ENCODE results near the gene DIP2C.
"Not testable (repeated sequence)": the region's sequence is repeated elsewhere in the genome, so short reads cannot be mapped to it uniquely, and the experiment has no call there.

The DIP2C gene

DNA sequence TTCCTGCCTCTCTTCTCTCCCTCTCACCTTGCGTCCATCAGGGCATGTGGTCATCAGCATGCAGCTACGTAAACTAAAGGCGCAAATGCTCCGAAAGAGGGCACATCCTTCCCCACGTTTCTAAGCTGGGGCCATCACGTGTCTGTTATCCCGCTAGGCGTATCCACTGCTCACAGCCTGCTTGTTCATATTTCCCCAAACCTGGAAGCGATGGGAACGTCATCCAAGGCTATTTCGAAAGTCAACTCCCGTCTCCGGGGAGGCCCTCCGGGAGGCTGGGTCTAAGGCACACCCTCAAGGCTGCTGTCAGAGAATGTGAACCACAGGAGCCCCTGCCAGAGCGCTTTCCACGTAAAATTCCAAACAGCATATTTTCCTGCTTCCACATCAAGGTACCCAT, 199.2 kb downstream of the DIP2C start:
- no peak for DNase-seq

DNA sequence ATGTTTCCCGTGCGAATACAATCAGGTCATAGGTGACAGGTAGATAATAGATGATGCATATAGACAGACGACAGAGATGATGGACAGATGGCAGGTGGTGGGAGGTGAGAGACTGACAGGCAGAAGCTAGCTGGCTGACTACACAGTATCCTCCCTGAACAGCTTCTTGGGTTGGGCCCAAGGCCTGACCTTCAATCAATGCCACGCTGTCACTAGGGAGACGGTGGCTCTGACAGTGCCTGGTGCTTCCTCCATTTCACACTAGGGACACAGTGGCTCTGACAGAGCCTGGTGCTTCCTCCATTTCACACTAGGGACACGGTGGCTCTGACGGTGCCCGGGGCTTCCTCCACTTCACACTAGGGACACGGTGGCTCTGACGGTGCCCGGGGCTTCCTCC, 200.1 kb downstream of the DIP2C start:
- DNase-seq: no peak

DNA sequence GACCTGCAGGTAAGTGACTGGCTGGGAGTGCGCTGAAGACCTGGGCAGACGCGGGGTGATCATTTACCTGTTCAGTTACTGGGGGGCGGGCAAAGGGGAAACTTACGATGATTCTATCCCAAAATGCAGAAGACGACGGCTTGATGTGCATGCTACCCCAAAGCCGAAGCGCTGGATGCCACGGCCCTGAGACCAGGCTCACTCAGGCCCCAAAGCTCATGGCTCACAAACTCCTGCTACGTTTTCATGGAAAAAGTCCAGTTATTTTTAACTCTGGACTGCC, 200.6 kb downstream of the DIP2C start:
- DNase-seq: no peak

DNA sequence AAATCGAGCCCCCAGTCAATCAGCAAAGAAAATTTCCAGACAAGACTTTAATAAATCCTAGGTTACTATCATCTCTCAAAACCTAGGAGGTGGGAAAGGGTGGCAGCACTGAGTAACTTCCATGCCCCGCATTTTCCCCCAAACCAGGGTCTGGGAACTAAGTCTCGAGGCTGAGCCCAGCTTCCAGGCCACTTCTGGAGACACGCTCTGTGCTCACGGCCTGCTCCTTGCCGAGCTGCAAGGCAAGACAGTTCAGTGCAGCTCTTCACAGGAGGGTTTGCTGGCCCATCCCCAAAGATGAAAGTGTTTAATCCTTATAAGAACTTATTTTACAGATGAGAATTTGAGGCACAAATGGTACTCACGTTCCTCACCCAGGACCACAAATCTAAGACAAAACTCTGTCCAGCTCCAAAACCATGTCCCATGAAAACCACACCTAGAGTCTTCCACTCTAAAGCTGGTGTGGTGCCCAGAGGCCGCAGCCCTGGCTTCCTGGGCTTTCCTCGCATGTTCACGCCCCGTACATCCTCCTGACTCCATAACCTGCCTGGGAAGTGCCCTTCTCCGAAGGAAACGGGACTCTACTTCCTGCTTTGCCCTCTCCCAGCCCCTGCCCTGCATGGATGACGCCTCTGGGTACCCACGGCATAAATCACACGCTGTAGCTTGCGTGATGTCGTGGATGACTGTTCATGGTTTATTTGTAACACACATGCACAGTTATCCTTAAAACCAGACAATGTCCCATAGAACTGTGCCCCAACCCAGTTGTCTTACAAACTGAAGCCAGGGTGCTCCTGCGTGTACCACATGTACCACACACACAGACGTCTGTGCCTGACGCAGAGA, 201.2 kb downstream of the DIP2C start:
- no peak for DNase-seq

DNA sequence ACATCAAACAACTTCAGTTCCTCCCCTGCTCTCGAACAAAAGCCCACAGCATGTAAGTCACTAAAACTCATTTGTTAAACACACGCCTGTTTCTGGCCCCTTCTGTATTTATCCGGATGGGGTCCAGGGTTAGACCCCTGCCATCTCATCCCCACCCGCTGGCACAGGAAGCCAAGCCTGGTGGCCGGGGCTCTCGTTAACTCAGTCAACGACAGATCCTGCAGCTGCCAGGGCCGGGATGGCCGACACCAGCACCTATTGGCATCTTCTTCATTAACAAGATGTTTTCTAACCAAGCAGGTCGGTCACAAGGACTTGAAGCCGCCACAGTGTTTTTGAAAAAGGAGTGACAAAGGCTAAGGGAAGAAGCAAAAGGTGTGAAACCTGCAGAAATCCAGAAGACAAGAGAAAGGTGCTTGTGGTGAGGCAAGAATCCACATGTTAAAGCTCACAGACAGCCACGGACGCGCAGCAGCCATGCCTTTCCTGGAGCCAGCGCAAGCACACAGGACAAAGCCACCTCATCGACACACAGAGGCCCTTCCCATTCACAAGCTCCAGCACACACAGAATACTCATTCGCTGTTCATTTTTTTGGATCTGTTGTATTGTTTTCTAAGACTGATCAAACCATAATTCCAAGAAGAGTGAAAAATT, 202.7 kb downstream of the DIP2C start:
- DNase-seq: no peak

DNA sequence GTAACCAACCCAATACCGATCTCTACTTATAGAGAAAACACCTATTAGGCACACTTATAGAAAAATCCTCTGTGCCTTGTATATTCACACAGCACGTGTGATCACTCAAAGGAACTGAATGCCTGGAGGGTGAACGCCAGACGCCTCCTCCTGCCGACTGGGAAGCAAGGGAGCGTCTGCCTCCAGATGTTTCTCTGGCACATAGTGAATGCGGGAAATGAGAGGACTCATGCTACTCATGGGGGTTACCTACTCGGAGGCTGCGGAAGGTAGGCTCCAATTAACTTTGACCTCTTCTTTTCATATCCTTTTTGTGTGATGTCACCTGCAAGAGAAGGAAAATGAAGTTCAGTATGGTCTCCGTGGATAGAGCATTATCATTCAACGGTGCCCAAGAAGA, 203.3 kb downstream of the DIP2C start:
- no peak for DNase-seq

DNA sequence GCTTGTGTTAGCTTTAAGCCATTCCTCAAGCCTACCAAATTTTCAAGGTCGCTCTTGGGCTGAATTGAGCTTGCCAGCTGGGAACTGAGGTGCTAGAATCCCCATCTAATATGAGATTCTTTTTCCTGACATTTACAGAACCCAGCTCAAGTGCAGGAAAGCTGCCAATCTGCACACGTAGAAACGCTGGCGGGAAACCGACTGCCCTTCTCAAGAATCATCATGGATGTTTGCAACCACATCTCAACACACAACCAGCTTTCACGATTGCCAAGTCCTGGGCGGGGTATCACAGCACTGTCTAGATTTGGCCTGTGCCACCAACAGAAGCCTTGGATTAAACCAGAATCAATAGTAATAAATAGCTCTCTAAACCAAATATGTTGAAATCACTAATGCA, 203.7 kb downstream of the DIP2C start:
- no peak for DNase-seq

DNA sequence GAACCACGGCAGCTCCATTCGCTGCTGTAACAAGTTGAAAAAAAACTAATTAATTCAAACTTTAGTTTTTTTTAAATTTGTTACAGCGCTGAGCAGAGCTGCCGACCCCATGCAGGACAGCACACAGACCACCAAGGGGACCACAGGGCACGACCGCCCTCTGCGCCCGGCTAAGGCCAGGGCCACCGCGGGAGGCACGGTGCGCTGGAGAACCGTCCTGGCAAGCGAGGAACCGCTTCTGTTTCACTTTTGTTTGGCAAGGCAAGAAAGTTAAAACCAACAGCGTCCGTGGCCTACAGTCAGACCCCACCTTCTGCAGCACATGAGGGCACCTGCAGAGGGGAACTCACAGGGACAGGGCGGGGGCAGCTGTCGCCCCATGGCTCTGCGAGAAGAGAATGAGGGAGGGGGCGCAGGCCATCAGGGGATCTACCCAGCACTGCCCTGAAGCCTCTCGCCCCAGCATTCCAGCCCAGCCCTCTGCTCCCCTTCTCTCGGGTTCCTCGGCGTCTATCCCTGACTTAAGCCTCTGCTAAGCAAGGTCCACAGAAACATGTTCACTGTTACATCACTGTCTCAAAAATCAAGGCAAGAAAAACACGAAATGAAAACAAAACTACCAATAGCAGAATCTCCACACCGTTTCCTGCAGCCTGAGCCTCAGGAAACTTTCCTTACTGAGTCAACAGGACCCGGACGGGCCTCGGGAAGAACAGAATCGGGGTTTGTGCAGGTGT, 204.4 kb downstream of the DIP2C start:
- peak; percentile 40 for DNase-seq

DNA sequence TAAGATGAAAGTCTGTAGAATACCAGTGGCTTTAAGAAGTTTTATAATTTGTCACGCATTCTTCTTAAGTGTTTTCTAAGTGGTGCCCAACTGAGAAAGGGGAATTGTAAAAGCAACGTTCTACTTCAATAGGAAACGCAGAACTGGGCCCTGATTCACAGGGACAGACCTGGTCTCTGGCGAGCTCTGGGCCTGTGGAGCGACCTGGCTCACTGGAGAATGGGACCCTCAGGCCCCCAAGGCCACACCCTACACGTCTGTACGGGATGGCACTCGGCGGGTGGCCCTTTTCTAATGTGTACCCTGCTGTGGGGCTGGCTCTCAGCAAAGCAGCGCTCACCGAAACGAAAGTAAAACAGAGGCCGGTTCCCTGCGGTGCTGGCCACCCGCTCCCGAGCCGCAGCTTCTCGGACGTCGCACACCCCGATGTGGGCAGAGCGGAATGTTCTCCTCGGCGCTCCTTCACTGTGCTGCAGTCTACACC, 205.0 kb downstream of the DIP2C start:
- peak; percentile 39 for DNase-seq

DNA sequence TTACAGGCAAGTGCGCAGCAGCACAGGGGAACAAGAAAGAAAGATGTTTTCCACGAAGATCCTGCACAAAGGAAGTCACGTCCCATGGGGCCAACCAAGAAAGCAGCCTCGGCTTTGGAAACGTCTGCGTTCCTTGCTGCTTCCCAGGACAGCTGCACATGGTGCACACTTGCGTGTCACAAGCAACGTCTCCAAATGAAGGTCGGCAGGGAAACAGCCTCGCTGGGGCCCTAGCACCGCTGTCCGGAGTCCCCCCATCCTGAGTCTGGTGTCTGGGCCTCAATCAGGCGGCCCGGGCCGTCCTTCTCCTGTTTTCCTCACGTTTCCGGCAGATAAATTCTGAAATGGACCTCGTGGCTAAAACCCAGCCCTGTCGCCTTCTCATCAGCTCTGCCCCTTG, 206.2 kb downstream of the DIP2C start:
- DNase-seq: no peak

DNA sequence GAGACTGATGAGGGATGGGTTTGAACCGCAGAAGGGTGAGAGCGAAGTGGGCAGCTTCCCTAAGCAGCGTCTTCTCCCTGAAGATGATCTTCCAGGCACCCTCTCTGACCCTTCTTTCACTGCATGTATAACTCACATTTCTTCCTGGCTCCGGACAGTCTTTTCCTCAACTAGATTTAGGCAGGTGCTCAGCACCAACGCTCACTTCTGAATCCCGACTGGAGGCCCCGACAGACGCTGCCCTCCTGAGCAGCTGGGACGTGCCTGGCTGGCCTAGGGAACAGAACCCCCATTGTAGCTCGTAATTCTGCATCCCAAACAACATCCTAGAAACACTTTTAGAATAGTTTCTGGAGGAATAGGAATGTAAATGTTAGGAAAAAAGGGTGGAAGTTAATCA, 206.6 kb downstream of the DIP2C start:
- no peak for DNase-seq

DNA sequence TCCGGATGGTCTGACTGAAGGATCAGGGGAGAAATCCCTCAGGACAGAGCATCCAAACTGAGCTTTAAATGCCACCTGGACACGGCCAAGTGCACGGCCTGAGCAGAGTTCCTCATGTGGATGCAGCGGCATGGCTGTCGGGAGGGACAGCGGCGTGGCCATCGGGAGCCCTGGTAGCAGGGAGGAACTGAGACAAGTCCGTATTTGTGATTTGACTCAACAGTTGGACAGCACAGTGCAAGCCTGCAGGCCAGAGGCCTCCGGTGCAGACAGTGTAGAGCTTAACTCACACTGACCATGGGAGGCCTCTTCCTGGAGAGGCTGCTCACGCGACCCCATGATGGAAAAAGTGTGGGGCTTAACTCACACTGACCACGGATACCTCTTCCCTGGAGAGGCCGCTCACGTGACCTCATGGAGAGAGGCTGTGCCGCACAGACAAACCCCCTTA, 207.4 kb downstream of the DIP2C start:
- no peak for DNase-seq

DNA sequence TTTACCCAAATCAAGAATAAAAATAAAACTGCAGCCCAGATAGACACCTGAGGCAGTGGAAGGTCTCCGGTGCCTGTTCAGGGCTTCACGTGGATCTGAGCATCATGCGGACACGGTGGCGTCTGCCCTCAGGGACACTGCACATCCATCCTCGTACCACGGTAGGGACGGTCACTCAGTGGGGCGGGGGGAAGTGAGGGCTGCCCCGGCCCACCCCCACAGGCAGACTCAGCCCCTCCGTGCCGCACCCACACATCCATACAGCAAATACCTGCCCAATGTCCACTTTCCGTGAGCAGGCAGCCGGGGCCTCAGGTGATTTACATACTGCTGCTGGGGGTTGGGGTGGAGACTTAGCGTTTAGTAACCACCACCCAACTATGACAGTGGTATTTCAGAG, 207.8 kb downstream of the DIP2C start:
- DNase-seq: no peak

DNA sequence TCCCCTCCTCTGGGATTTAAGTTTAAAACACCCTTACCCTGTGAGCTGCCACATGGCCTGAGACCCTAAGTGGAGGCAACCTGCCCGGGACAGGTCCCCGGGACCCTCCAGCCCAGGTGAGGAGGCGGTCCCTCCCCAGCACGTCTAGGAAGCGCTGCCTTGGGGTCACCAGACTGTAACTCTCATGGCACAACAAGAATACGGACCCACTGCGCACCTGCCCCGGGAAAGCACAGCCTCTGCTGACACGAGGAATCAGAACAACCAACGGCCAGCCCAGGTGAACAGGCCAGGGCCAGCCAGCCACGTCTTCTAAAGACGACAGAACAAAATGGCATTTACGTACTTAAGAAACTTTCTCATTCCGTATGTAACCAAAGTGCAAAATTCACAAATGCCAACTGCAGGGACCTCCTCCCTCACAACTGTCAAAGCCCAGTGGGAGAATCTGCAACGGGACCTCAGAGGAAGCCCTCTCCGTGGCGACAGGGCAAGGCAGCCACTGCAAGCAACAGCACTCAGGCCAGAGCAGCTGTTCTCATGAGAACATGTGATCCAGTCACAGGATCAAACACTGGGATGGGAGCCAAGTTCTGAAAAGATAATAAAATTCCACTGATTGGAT, 208.4 kb downstream of the DIP2C start:
- no peak for DNase-seq

DNA sequence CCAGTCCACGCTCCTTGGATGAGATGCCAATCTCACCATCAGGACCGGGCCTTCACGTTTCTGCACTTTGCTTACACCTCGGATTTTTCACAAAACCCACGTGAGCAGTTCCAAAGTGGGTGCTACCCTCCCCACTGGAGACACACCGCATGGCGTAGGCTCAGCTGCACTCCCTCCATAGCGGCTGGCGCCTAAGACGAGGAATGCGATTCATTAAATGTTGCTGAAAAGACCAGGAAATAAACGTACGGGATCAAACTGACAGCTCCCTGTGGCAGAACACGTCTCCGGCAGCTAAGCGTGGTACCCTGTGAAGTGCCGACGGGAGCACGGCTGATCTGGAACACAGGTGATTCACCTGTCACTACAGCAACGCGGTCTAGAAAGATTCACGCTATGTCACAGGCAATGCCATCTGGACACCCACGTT, 209.0 kb downstream of the DIP2C start:
- no peak for DNase-seq

DNA sequence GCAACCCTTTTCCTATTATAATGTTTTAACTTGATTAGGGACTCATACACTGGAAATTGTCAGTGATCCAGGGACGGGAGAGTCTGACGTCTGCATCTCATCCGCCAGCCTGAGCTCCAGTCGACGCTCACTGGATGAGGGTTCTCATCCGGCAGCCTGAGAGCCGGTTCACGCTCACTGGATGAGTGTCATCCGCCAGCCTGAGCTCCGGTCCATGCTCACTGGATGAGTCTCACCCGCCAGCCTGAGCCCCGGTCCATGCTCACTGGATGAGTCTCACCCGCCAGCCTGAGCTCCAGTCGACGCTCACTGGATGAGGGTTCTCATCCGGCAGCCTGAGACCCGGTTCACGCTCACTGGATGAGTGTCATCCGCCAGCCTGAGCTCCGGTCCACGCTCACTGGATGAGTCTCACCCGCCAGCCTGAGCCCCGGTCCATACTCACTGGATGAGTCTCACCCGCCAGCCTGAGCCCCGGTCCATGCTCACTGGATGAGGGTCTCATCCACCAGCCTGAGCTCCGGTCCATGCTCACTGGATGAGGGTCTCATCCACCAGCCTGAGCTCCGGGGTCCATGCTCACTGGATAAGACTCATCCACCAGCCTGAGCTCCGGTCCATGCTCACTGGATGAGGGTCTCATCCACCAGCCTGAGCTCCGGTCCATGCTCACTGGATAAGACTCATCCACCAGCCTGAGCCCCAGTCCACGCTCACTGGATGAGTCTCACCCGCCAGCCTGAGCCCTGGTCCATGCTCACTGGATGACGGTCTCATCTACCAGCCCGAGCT, 209.6 kb downstream of the DIP2C start:
- DNase-seq: not testable (repeated sequence)

DNA sequence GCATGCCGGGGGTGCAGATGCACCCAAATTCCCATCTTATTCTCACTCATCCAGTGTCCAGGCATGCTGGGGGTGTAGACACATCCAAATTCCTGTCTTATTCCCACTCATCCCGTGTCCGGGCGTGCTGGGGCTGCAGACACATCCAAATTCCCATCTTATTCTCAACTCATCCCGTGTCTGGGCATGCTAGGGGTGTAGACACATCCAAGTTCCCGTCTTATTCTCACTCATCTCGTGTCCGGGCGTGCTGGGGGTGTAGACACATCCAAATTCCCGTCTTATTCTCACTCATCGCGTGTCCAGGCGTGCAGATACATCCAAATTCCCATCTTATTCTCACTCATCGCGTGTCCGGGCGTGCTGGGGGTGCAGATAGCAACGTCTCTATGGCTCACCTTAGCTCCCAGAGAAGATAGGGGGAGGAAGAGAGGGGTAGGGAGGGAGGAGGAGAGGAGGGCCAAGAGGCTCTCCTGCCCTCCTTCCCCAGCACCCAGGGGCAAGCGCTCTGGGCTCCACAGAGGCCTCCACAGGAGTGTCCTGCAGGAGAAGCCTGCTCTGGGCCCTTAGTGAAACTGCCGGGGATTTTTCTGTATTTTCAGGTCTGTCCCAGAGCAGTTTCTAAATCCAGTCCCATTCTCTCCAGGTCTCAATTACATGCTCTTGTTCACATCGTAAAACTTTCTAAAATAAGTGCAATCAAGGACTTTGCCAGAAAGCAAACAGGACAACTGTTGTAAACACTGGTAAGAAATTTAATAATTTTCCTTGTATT, 210.8 kb downstream of the DIP2C start:
- DNase-seq: no peak

DNA sequence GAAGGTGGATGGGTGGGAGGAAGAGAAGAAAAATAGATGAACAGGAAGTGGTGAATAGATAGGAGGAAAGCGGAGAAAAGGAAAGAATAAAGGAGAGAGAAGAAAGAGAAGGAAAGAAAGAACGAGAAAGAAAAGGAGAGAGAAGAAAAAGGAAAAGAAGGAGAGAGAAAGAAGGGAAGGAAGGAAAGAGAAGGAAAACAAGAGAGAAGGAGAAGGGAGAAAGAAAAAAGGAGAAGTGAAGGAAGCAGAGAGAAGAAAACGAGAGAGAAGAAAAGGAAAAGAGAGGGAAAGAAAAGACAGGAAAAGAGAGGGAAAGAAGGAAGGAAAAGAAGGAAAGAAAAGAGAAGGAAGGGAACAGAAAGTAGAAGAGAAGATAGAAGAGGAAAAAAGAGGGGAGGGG, 211.8 kb downstream of the DIP2C start:
- no peak for DNase-seq

DNA sequence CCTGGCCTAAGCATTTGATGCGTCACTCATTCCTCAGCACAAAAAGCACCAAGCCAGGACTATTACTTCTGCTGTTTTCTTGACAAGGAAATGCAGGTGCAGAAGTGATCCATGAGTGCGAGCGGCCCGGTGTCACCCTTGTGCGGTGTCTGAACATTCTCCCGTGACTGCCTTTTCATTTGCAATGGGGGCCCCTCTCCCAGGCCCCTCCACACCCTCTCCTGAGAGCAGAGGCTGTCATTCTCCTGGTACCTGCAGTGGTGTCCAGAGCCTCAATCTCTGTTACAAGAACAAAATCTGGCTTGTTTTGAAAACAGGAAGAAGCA, 213.1 kb downstream of the DIP2C start:
- DNase-seq: no peak

DNA sequence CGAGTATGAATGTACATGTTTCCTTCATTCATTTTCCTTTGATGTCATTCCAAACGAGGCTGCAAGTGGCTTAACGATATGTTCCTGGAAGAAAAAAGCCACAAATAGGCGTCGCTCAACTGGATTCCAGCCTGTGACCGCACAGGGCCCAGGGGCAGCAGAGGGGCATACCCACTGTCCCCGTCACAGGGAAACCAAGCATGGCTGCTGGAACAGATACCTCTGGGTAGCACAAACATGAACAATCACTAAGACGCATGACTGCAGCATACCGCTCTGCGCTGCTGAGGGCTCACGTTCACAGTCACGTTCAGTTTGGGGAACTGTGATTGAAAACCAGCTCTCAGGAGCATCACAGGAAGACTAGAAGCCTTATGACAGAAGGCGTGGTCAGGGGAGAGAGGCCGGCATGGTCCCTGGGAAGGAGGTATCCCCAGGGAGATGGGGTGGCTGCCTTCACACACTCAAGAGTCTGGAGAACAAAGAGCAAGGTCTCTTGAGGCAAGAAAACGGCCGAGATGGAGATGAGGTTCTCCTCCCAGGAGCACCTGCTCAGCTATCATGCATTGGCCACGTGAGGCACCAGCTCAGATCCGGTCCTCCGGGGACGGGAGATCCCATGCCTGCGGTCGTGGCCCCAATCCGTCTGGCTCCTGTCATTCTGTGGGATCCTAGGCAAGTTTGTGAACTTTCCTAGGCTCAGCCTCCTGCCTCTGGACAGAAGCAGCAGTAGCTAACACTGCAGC, 213.6 kb downstream of the DIP2C start:
- DNase-seq: no peak

DNA sequence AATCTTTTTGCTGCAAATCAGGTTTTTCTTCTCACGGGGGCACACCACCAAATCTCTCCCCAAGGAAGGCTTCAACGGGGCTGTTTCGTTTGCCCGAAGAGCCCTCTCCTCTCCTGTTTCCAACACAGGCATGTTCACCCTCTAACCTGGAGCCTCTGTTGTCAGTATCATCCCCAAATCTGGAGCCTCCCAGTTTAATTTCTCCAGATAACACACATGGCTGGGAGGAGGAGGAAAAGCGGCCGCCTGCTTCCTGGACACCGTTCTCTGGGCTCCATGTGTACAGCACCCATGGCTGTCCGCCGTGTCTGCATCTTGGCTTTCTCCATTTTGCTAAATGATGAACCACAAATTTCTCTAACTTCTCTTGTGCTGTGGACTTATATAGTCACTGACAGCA, 214.5 kb downstream of the DIP2C start:
- DNase-seq: no peak

All from activated T-cell treated with anti-CD3 and anti-CD28 coated beads, Interleukin-2, amount 50 U/mL, for 1 hour (primary cell).